Measurements from ENCODE around the gene KLHL42. TPM values are rescaled to one million over a fixed set of nuclear protein-coding genes. Genes with fewer than 3 reads are reported as not detected.

The KLHL42 gene
- total RNA-seq, 1 experiment from 2014 or later = 23.7 TPM

DNA sequence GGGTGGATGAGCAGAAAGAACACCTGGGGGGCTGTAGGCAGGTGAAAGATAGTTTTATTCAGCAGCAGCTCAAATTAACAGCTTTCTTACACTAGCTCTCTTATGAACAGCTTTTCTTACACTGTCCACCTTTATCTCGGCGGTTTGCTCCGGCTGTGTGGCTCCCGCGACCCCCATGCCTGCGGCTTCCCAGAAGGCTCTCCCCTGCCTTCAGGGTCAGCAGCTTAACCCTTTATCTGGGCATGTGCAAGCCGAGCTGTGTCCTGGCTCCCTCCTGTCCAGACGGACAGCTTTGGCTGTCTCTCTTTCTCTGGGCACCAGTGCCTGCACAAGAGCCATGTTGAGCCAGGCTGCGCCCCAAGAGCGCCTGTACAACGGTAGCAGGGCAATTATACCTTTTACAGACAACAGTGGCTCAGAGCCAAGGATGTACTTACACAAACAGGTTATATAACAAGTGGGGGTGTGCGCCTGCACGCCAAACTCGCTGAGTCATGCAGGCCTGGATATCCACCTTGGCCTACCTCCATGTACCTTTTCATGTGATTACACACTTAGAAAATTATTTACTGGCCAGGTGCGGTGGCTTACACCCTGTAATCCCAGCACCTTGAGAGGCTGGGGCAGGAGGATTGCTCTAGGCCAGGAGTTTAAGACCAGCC lies 28.5 kb upstream of the KLHL42 start:
- no peak for DNase-seq
- Histone ChIP-seq H2AFZ (ENCODE audit: low read length) (no peak overlapping the region), H3K4me2 (ENCODE audit: low read depth, low read length, poor library complexity, severe bottlenecking) (no peak overlapping the region), H3K27me3 (ENCODE audit: low read length) (no peaks in the 10 kb centered on the region), H3K9ac (ENCODE audit: low read length) (no peak overlapping the region), H4K20me1 (ENCODE audit: insufficient read depth, low read depth, low read length) (no peaks in the 10 kb centered on the region), H3K79me2 (ENCODE audit: low read length) (peaks cover 32% of the 10 kb centered on the region), H3K27ac (ENCODE audit: low read length) (no peak overlapping the region), H3K4me1 (ENCODE audit: low read length) (no peaks in the 10 kb centered on the region), H3K36me3 (ENCODE audit: insufficient read depth, low read length) (peaks cover 14% of the 10 kb centered on the region), H3K9me2 (replicated peaks; ENCODE audit: insufficient read depth, low read length) (no peaks in the 10 kb centered on the region), H3K4me3 (ENCODE audit: low read length) (no peak overlapping the region), H3K9me3 (ENCODE audit: low read length) (no peaks in the 10 kb centered on the region)

GRCh38 chr12:27754795-27755194 lies 25.2 kb upstream of the KLHL42 start:
- Histone ChIP-seq H3K9me3 (ENCODE audit: low read length) (no peaks in the 10 kb centered on the region), H3K79me2 (ENCODE audit: low read length) (peaks cover 10% of the 10 kb centered on the region), H3K4me1 (ENCODE audit: low read length) (no peaks in the 10 kb centered on the region), H3K9me2 (replicated peaks; ENCODE audit: insufficient read depth, low read length) (no peaks in the 10 kb centered on the region), H4K20me1 (ENCODE audit: insufficient read depth, low read depth, low read length) (no peaks in the 10 kb centered on the region), H3K36me3 (ENCODE audit: insufficient read depth, low read length) (peaks cover 18% of the 10 kb centered on the region), H3K4me2 (ENCODE audit: low read depth, low read length, poor library complexity, severe bottlenecking) (no peak overlapping the region), H3K27ac (ENCODE audit: low read length) (no peak overlapping the region), H3K4me3 (ENCODE audit: low read length) (no peak overlapping the region), H3K9ac (ENCODE audit: low read length) (no peak overlapping the region), H3K27me3 (ENCODE audit: low read length) (no peaks in the 10 kb centered on the region), H2AFZ (ENCODE audit: low read length) (no peak overlapping the region)
- no peak for DNase-seq

GRCh38 chr12:27756670-27757195 lies 23.3 kb upstream of the KLHL42 start:
- Histone ChIP-seq H4K20me1 (ENCODE audit: insufficient read depth, low read depth, low read length) (no peaks in the 10 kb centered on the region), H2AFZ (ENCODE audit: low read length) (no peak overlapping the region), H3K36me3 (ENCODE audit: insufficient read depth, low read length) (peaks cover 18% of the 10 kb centered on the region), H3K79me2 (ENCODE audit: low read length) (0 out of 2 replicates have a peak, but pooled peaks cover 5% of the 10 kb centered on the region), H3K4me2 (ENCODE audit: low read depth, low read length, poor library complexity, severe bottlenecking) (no peak overlapping the region), H3K4me1 (ENCODE audit: low read length) (no peaks in the 10 kb centered on the region), H3K27me3 (ENCODE audit: low read length) (no peaks in the 10 kb centered on the region), H3K9me2 (replicated peaks; ENCODE audit: insufficient read depth, low read length) (no peaks in the 10 kb centered on the region), H3K9me3 (ENCODE audit: low read length) (no peaks in the 10 kb centered on the region), H3K27ac (ENCODE audit: low read length) (no peak overlapping the region), H3K4me3 (ENCODE audit: low read length) (no peak overlapping the region), H3K9ac (ENCODE audit: low read length) (no peak overlapping the region)
- DNase-seq = no peak

DNA sequence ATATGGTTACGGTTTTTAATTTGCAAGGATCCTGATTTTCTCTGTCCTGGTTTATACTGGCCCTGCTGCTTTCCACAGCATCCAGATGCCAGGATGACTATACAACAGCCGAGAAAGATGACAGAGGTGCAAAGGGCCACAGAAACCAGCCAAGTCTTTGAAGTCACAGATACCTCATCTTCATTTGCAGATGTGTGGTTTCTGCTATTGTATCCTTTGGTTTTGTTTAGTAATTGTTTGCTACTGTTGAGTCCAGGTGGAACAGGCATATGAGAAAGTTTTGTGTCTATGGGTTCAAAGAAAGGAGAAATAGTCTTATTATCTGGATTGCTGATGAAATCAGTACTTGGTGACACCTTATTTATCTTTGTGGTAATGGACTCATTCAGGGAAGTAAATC lies 17.3 kb upstream of the KLHL42 start:
- no peaks in the 10 kb centered on the region for H3K9me2 ChIP-seq (replicated peaks; ENCODE audit: insufficient read depth, low read length)
- H3K4me1 ChIP-seq (ENCODE audit: low read length) = no peaks in the 10 kb centered on the region
- no peaks in the 10 kb centered on the region for H3K9me3 ChIP-seq (ENCODE audit: low read length)
- no peak overlapping the region for H2AFZ ChIP-seq (ENCODE audit: low read length)
- no peaks in the 10 kb centered on the region for H3K36me3 ChIP-seq (ENCODE audit: insufficient read depth, low read length)
- no peak overlapping the region for H3K4me3 ChIP-seq (ENCODE audit: low read length)
- no peak for DNase-seq
- no peak overlapping the region for H3K27ac ChIP-seq (ENCODE audit: low read length)
- H3K4me2 ChIP-seq (ENCODE audit: low read depth, low read length, poor library complexity, severe bottlenecking) = no peak overlapping the region
- no peaks in the 10 kb centered on the region for H3K27me3 ChIP-seq (ENCODE audit: low read length)
- H3K79me2 ChIP-seq (ENCODE audit: low read length) = no peaks in the 10 kb centered on the region
- no peak overlapping the region for H3K9ac ChIP-seq (ENCODE audit: low read length)
- H4K20me1 ChIP-seq (ENCODE audit: insufficient read depth, low read depth, low read length) = no peaks in the 10 kb centered on the region

DNA sequence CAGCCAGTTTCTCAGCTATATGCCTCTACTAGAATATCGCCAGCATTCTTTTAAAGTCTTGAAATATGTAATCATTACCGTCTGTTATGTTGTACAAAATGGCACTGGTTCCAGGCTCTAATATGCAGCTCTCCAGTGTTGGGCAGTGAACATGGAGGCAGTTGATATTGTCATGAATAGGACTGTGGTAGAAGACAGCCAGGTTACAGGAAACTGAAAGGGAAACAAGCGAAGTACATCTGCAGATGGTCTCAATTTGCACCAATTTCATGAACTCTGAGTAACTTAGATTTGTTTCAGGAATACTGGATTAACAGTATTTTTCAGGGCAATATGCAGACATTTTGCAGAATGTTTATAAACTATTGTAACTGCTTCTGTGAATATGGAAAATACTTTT lies 13.4 kb upstream of the KLHL42 start:
- Histone ChIP-seq H3K4me3 (ENCODE audit: low read length) (no peak overlapping the region), H3K4me1 (ENCODE audit: low read length) (no peaks in the 10 kb centered on the region), H4K20me1 (ENCODE audit: insufficient read depth, low read depth, low read length) (no peaks in the 10 kb centered on the region), H3K9me2 (replicated peaks; ENCODE audit: insufficient read depth, low read length) (no peaks in the 10 kb centered on the region), H2AFZ (ENCODE audit: low read length) (no peak overlapping the region), H3K9me3 (ENCODE audit: low read length) (no peaks in the 10 kb centered on the region), H3K27ac (ENCODE audit: low read length) (no peak overlapping the region), H3K27me3 (ENCODE audit: low read length) (no peaks in the 10 kb centered on the region), H3K79me2 (ENCODE audit: low read length) (no peaks in the 10 kb centered on the region), H3K4me2 (ENCODE audit: low read depth, low read length, poor library complexity, severe bottlenecking) (no peak overlapping the region), H3K36me3 (ENCODE audit: insufficient read depth, low read length) (no peaks in the 10 kb centered on the region), H3K9ac (ENCODE audit: low read length) (no peak overlapping the region)
- DNase-seq = no peak

GRCh38 chr12:27769142-27769673 lies 10.8 kb upstream of the KLHL42 start:
- Histone ChIP-seq H3K27me3 (ENCODE audit: low read length) (no peaks in the 10 kb centered on the region), H3K9ac (ENCODE audit: low read length) (no peak overlapping the region)

GRCh38 chr12:27771481-27772327 lies 8.3 kb upstream of the KLHL42 start:
- no peak overlapping the region for H3K4me3 ChIP-seq (ENCODE audit: low read length)

More at GRCh38 chr12:27769142-27769673, 10.8 kb upstream of the KLHL42 start:
- Histone ChIP-seq H3K36me3 (ENCODE audit: insufficient read depth, low read length) (no peaks in the 10 kb centered on the region), H2AFZ (ENCODE audit: low read length) (no peak overlapping the region), H3K27ac (ENCODE audit: low read length) (no peak overlapping the region), H3K9me2 (replicated peaks; ENCODE audit: insufficient read depth, low read length) (no peaks in the 10 kb centered on the region), H3K4me3 (ENCODE audit: low read length) (no peak overlapping the region), H4K20me1 (ENCODE audit: insufficient read depth, low read depth, low read length) (no peaks in the 10 kb centered on the region), H3K79me2 (ENCODE audit: low read length) (no peaks in the 10 kb centered on the region), H3K4me1 (ENCODE audit: low read length) (no peaks in the 10 kb centered on the region), H3K4me2 (ENCODE audit: low read depth, low read length, poor library complexity, severe bottlenecking) (no peak overlapping the region), H3K9me3 (ENCODE audit: low read length) (no peaks in the 10 kb centered on the region)
- no peak for DNase-seq

More at GRCh38 chr12:27771481-27772327, 8.3 kb upstream of the KLHL42 start:
- Histone ChIP-seq H3K36me3 (ENCODE audit: insufficient read depth, low read length) (no peaks in the 10 kb centered on the region), H3K9me2 (replicated peaks; ENCODE audit: insufficient read depth, low read length) (no peaks in the 10 kb centered on the region), H3K79me2 (ENCODE audit: low read length) (no peaks in the 10 kb centered on the region), H2AFZ (ENCODE audit: low read length) (no peak overlapping the region), H3K4me2 (ENCODE audit: low read depth, low read length, poor library complexity, severe bottlenecking) (no peak overlapping the region), H3K9ac (ENCODE audit: low read length) (no peak overlapping the region), H4K20me1 (ENCODE audit: insufficient read depth, low read depth, low read length) (no peaks in the 10 kb centered on the region), H3K4me1 (ENCODE audit: low read length) (no peaks in the 10 kb centered on the region), H3K27ac (ENCODE audit: low read length) (no peak overlapping the region), H3K9me3 (ENCODE audit: low read length) (no peaks in the 10 kb centered on the region), H3K27me3 (ENCODE audit: low read length) (no peaks in the 10 kb centered on the region)
- no peak for DNase-seq
